Measurements from ENCODE around the gene NOP10. TPM values are rescaled to one million over a fixed set of nuclear protein-coding genes. Genes with fewer than 3 reads are reported as not detected.

NOP10 gene
- total and polyA plus RNA-seq, 2 of the 13 experiments (the other 11 are each of a cell fraction or from before 2014, with no cell fraction given), result 239 to 369 TPM

DNA sequence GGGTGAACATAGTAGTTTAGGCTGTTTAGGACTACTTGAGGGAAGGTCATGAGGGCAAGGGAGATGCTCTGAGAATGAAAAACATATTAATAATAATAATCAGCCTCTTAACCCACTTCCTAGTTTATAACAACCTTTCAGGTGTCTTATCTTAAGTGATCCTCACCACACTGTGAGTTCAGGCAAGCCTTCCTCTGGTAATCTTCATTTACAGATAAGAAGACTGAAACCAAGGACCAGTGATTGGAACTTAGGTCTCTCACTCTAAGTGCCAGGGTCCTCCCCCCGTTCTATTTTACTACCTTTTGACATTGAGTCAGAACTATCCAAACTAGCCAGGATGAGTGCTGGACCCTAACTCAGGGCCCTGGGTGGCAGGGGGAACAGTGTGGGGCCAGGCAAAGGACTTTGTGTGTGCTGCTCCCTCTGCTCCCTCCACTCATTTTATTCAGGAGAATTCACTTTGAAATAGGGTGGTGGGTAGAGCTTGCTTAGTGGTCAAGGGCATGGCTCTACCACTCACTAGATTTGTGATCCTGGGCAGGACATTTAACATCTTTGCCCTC, 5.9 kb upstream of the NOP10 start:
- POLR2A ChIA-PET, result no interaction called here
- intact Hi-C loops (cut with micrococcal nuclease; ENCODE audit: unreplicated experiment), result loop anchor here (10.0 kb wide), 1 partner anchor 244 kb away; the partner anchor contains the start of genes EMC7 and PGBD4
- H3K79me2 ChIP-seq (ENCODE audit: insufficient read depth, low read length), result no peaks in the 10 kb centered on the region
- H3K4me3 ChIP-seq (replicated peaks in 1 of 3; ENCODE audit: insufficient read depth in 1 of 3, low read depth in 2 of 3, low read length in 3 of 3), result no peak overlapping the region
- H3K27ac ChIP-seq (ENCODE audit: extremely low read length, insufficient read depth, low read length), result no peak overlapping the region
- H3K4me2 ChIP-seq (ENCODE audit: low read depth, low read length), result no peak overlapping the region
- H3K36me3 ChIP-seq (replicated peaks in 1 of 2; ENCODE audit: control insufficient read depth in 1 of 2, insufficient read depth in 2 of 2, low read length in 2 of 2), result no peaks in the 10 kb centered on the region
- DNase-seq (ENCODE audit: low spot score) (no peak), FAIRE-seq (no peak), ATAC-seq (no peak)
- no peaks in the 10 kb centered on the region for H3K4me1 ChIP-seq (ENCODE audit: insufficient read depth, low read length)
- H2AFZ ChIP-seq (ENCODE audit: low read length), result no peak overlapping the region
- TF ChIP-seq EED (CRISPR knock-in tag; IDR thresholded peaks at IDR 0.05) (no peak), ZNF639 (CRISPR knock-in tag; conservative IDR thresholded peaks at IDR 0.05) (no peak), ATRX (CRISPR knock-in tag; IDR thresholded peaks at IDR 0.05; ENCODE audit: borderline replicate concordance) (no peak), SIX1 (CRISPR knock-in tag; IDR thresholded peaks at IDR 0.05; ENCODE audit: borderline replicate concordance) (no peak), ZNF446 (CRISPR knock-in tag; IDR thresholded peaks at IDR 0.05) (no peak), ZBTB20 (CRISPR knock-in tag; IDR thresholded peaks at IDR 0.05; ENCODE audit: borderline replicate concordance, low read depth) (no peak), ZNF331 (CRISPR knock-in tag; IDR thresholded peaks at IDR 0.05) (no peak), TOE1 (CRISPR knock-in tag; IDR thresholded peaks at IDR 0.05) (no peak), WIZ (CRISPR knock-in tag; IDR thresholded peaks at IDR 0.05) (no peak), ZNF615 (CRISPR knock-in tag; IDR thresholded peaks at IDR 0.05; ENCODE audit: borderline replicate concordance) (no peak), THAP11 (CRISPR knock-in tag; IDR thresholded peaks at IDR 0.05) (no peak), RARG (CRISPR knock-in tag; IDR thresholded peaks at IDR 0.05; ENCODE audit: low read depth) (no peak), REXO4 (CRISPR knock-in tag; IDR thresholded peaks at IDR 0.05; ENCODE audit: borderline replicate concordance) (no peak), ZNF414 (CRISPR knock-in tag; IDR thresholded peaks at IDR 0.05) (no peak), KLF13 (CRISPR knock-in tag; IDR thresholded peaks at IDR 0.05) (no peak)
- TF ChIP-seq, protein P1, sequence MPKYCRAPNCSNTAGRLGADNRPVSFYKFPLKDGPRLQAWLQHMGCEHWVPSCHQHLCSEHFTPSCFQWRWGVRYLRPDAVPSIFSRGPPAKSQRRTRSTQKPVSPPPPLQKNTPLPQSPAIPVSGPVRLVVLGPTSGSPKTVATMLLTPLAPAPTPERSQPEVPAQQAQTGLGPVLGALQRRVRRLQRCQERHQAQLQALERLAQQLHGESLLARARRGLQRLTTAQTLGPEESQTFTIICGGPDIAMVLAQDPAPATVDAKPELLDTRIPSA (CRISPR knock-in tag; IDR thresholded peaks at IDR 0.05; ENCODE audit: borderline replicate concordance), result no peak
- peaks cover 2 to 14% of the 10 kb centered on the region in 2 experiments; a peak in 4 of 5 replicates for H3K27me3 ChIP-seq (ENCODE audit: control insufficient read depth in 1 of 2, insufficient read depth in 2 of 2, low read length in 2 of 2)
- BruUV-seq (replicated peaks), result no TSS peak
- no peaks in the 10 kb centered on the region for H3K9me3 ChIP-seq (ENCODE audit: low read length)
- H3K9ac ChIP-seq (ENCODE audit: insufficient read depth, low read depth, low read length), result no peak overlapping the region
- WGBS (ENCODE audit: low lambda C conversion rate), result 0% methylated on average over 1 of the region's 1 CpG
- in situ Hi-C loops (cut with HindIII; ENCODE audit: extremely low pct_ligation_motif_present, low pct_unique_long_range_greater_than_20kb), result no loop called here
- CTCF ChIA-PET (ENCODE audit: low intra/inter-chr PET ratio, low total read pairs), result no interaction called here
- H4K20me1 ChIP-seq (ENCODE audit: insufficient read depth, low read length), result no peaks in the 10 kb centered on the region
